ENCODE results near the gene ALPK1.

- TF ChIP-seq FOXM1 (IDR thresholded peaks at IDR 0.05; ENCODE audit: borderline replicate concordance, low read depth) = no peak
- no peak for TF ChIP-seq NFIC (IDR thresholded peaks at IDR 0.05)
- no peak for TF ChIP-seq CREB1 (IDR thresholded peaks at IDR 0.05; ENCODE audit: low read depth)
- TF ChIP-seq CEBPB (IDR thresholded peaks at IDR 0.05) = no peak
- TF ChIP-seq ZBTB7A (IDR thresholded peaks at IDR 0.05; ENCODE audit: low read depth) = no peak
- TF ChIP-seq, protein P1, sequence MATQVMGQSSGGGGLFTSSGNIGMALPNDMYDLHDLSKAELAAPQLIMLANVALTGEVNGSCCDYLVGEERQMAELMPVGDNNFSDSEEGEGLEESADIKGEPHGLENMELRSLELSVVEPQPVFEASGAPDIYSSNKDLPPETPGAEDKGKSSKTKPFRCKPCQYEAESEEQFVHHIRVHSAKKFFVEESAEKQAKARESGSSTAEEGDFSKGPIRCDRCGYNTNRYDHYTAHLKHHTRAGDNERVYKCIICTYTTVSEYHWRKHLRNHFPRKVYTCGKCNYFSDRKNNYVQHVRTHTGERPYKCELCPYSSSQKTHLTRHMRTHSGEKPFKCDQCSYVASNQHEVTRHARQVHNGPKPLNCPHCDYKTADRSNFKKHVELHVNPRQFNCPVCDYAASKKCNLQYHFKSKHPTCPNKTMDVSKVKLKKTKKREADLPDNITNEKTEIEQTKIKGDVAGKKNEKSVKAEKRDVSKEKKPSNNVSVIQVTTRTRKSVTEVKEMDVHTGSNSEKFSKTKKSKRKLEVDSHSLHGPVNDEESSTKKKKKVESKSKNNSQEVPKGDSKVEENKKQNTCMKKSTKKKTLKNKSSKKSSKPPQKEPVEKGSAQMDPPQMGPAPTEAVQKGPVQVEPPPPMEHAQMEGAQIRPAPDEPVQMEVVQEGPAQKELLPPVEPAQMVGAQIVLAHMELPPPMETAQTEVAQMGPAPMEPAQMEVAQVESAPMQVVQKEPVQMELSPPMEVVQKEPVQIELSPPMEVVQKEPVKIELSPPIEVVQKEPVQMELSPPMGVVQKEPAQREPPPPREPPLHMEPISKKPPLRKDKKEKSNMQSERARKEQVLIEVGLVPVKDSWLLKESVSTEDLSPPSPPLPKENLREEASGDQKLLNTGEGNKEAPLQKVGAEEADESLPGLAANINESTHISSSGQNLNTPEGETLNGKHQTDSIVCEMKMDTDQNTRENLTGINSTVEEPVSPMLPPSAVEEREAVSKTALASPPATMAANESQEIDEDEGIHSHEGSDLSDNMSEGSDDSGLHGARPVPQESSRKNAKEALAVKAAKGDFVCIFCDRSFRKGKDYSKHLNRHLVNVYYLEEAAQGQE (IDR thresholded peaks at IDR 0.05; ENCODE audit: low read depth) = no peak
- no peak for TF ChIP-seq EP300 (IDR thresholded peaks at IDR 0.05; ENCODE audit: borderline replicate concordance)
- no peak for TF ChIP-seq RAD21 (IDR thresholded peaks at IDR 0.05; ENCODE audit: low read depth)
- TF ChIP-seq TEAD4 (IDR thresholded peaks at IDR 0.05) = no peak
Measured at GRCh38 chr4:112325530-112325929, 28.4 kb downstream of the ALPK1 start.

Measured in Ishikawa (cell line).